AG04450 (cell line): Measurements from ENCODE around the gene KCNJ2. TPM values are rescaled to one million over a fixed set of nuclear protein-coding genes. Genes with fewer than 3 reads are reported as not detected.

Experiments used
- CTCF ChIA-PET: fragments of 300-600, 350-600 bp; formaldehyde crosslinking; extraction: SDS; loops from one replicate; lab custom pipeline; 2022; ENCODE audit warnings: antibody characterized with exemption, inconsistent platforms; lab: Charles Lee
- POLR2A ChIA-PET: fragments of 350-600 bp; formaldehyde crosslinking; extraction: SDS; loops from one replicate; lab custom pipeline; 2021; ENCODE audit warnings: antibody characterized with exemption, inconsistent platforms; lab: Yijun Ruan, JAX
- DNase-seq: peaks from one replicate; pipeline ENCODE4 v3.0.0-alpha.2; 2011; ENCODE audit warnings: low read depth, low spot score
- H3K27ac ChIP-seq: one replicate; pipeline ENCODE4 v1.5.1; 2012; ENCODE audit warnings: low read depth, low read length, control low read depth
- H3K27me3 ChIP-seq: one replicate; pipeline ENCODE4 v1.6.0; 2012; ENCODE audit warnings: low read length; ENCODE audit not compliant: control insufficient read depth, insufficient read depth
- H3K4me3 ChIP-seq: 2 replicates; pipeline ENCODE4 v1.5.1; 2011; ENCODE audit warnings: mild to moderate bottlenecking, low read depth, low read length, control low read depth
- H3K9me3 ChIP-seq: 2 replicates; pipeline ENCODE4 v1.5.1; 2012; ENCODE audit warnings: low read length; ENCODE audit not compliant: control insufficient read depth, insufficient read depth
- CTCF ChIP-seq: IDR thresholded peaks from 2 replicates; pipeline ENCODE4 v1.5.1; 2011; ENCODE audit warnings: low read depth, low read length, control low read depth, inconsistent platforms
- polyA plus RNA-seq: library from polyadenylated mRNA; depleted of rRNA; stranded (reverse); fragments of >200 nt; gene quantifications from 2 replicates; pipeline ENCODE4 v1.2.3, GENCODE V29; 2011

KCNJ2 gene
- polyA plus RNA-seq, 1 experiment: 2.4 TPM

- ChIA-PET CTCF (interaction anchor here (1.2 kb wide), 1 partner anchor 574 kb away, joined by 3 read pairs; no protein-coding TSS in a partner anchor), POLR2A (no interaction called here)
- DNase-seq: no peak
- H3K9me3 ChIP-seq: no peaks in the 10 kb centered on the region
- H3K27me3 ChIP-seq: no peaks in the 10 kb centered on the region
- TF ChIP-seq CTCF: no peak
- H3K27ac ChIP-seq: no peak overlapping the region
- H3K4me3 ChIP-seq: no peak overlapping the region
Measured at GRCh38 chr17:70181866-70182265, 12.5 kb downstream of the KCNJ2 start.

GRCh38 chr17:70183508-70183907, 14.2 kb downstream of the KCNJ2 start:
- ChIA-PET CTCF (no interaction called here), POLR2A (no interaction called here)
- Histone ChIP-seq H3K27ac (no peak overlapping the region), H3K4me3 (no peak overlapping the region), H3K9me3 (no peaks in the 10 kb centered on the region), H3K27me3 (no peaks in the 10 kb centered on the region)
- DNase-seq: no peak
- TF ChIP-seq CTCF: no peak

- ChIA-PET POLR2A (no interaction called here), CTCF (no interaction called here)
- H3K9me3 ChIP-seq: no peaks in the 10 kb centered on the region
- H3K27me3 ChIP-seq: no peaks in the 10 kb centered on the region
- H3K27ac ChIP-seq: no peak overlapping the region
- no peak for TF ChIP-seq CTCF
- no peak for DNase-seq
- no peak overlapping the region for H3K4me3 ChIP-seq
Measured at GRCh38 chr17:70184207-70184606, 14.9 kb downstream of the KCNJ2 start.

GRCh38 chr17:70184770-70185169, 15.4 kb downstream of the KCNJ2 start:
- Histone ChIP-seq H3K9me3 (no peaks in the 10 kb centered on the region), H3K27ac (no peak overlapping the region), H3K4me3 (no peak overlapping the region), H3K27me3 (no peaks in the 10 kb centered on the region)
- POLR2A ChIA-PET: no interaction called here
- no peak for DNase-seq
- no peak for TF ChIP-seq CTCF
- CTCF ChIA-PET: no interaction called here

- H3K4me3 ChIP-seq: no peak overlapping the region
- no peak overlapping the region for H3K27ac ChIP-seq
- no peaks in the 10 kb centered on the region for H3K9me3 ChIP-seq
- ChIA-PET POLR2A (no interaction called here), CTCF (no interaction called here)
- no peaks in the 10 kb centered on the region for H3K27me3 ChIP-seq
- DNase-seq: no peak
- TF ChIP-seq CTCF: no peak
Measured at GRCh38 chr17:70185285-70185684, 16.0 kb downstream of the KCNJ2 start.
